ENCODE results near the gene HPS3.
"Not testable (repeated sequence)": the region's sequence is repeated elsewhere in the genome, so short reads cannot be mapped to it uniquely, and the experiment has no call there.

HPS3 gene

DNA sequence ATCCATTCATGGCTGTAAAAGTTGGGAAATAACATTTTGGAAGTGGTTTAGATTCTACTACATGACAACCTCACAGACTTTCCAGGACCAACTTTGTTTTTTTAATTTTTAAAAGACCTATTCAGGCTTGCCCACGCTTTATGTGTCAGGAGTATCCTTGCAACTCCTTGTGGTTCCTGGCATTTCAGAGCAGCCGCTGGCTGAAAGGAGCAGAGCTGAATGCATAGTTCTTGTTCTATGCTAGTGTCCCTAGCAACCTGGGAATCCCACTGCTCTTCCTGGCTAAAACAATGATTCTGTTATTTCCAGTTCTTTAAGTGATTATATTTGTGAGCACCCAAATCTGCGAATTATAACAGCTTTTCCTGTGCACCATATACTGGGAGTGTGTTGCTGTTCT lies 57.3 kb downstream of the HPS3 start:
- no peak for DNase-seq (ENCODE audit: low spot score)

DNA sequence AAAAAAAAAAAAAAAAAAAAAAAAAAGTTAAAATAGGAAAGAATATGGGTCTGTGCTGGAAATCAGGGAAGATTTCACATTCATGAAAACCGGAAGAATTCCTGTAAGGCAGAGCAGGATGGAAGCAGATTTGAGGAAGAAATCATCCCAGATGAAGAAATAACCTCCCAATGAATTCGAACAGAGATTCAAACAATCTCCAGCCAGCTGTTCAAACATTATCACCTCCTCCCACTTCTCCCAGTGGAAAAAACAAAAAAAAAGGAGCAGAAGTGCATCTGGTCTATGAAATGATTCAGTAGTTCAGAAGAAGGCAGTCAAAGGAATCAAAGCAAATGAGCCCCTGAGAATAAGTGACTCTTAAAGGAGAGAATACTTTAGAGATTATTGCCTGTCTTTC lies 59.1 kb downstream of the HPS3 start:
- DNase-seq (ENCODE audit: low spot score): no peak

DNA sequence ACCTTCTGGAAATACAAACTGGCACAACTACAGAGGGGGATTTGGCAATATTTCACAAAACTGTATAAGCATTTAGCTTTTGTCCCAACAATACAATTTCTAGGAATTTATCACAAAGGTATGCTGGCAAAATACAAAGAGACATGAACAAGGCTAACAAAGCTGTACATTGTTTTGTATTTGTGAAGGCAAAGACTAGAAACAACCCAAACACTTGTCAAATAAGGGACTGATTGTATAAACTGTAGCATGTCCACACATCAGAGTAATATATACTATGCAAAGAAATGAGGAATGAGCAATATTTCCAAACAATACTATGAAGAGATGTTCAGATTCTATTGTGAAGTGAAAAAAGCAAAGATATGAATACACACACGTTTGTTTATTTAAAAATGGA lies 65.8 kb downstream of the HPS3 start:
- DNase-seq (ENCODE audit: low spot score): no peak

DNA sequence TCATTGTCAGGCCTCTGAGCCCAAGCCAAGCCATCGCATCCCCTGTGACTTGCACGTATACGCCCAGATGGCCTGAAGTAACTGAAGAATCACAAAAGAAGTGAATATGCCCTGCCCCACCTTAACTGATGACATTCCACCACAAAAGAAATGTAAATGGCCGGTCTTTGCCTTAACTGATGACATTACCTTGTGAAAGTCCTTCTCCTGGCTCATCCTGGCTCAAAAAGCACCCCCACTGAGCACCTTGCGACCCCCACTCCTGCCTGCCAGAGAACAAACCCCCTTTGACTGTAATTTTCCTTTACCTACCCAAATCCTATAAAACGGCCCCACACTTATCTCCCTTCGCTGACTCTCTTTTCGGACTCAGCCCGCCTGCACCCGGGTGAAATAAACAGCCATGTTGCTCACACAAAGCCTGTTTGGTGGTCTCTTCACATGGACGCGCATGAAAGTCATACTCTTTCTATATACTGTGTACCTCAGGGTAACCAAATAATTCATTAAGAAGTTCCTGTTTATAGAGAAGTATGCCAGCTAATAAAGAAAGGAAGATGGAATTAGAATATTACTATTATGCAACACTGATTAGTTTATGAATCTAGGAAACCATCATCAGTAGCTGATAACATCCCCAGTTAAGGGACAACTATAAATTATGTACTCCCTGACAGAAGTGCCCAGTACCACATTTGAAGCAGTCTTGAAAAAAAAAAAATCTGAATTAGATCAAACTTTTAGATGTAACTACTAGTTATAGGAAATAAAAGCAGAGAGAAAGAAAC lies 67.6 kb downstream of the HPS3 start:
- not testable (repeated sequence) for DNase-seq (ENCODE audit: low spot score)

DNA sequence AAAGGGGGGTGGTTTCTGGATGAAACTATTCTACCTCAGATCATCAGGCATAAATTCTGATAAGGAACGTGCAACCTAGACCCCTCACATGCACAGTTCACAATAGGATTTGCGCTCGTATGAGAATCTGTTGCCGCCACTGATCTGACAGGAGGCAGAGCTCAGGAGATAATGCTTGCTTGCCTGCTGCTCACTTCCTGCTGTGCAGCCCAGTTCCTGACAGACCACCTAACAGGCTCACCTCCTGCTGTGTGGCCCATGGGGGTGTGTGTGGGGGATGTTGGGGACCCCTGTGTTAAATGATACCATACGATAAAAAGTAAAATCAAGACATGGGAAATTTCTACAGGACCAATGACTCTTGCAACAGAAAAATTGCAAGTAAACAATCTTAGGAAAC lies 68.2 kb downstream of the HPS3 start:
- DNase-seq (ENCODE audit: low spot score): peak; percentile 13

DNA sequence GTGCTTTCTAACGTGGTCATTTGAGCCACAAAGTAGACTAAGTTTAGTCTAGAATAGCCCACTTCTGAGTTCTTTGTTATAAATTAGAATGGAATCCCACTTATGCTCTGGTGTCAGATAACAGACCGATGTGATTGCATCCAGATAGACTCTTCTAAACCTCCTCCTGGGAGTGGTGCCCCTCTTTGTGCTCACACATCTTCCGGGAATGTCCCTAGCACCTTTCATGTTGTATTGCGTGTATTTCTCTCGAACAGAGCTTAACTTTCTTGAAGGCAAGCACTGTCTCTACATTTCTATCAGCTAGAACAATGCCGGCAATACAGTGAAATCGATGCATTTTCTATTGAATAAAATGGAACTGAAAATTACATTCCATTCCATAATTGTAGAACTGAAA lies 69.2 kb downstream of the HPS3 start:
- DNase-seq (ENCODE audit: low spot score): no peak

DNA sequence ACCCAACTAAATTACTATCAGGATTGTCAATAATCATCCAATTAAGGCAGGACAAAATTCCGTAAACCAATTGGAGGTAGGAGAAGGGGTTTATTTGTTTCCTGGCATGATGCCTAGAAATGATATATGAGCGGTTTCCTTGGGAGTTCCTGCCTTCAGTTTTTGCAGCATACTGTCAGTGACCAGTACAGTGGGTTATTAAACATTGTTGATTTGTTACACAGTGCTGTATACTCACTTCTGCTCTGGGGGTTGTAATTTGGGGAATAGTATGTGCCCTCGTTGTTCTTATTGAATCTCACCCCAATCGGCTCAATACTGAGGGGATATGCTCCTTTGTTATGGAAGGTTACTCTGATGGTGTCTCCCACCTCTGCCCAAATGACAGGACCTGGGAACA lies 70.0 kb downstream of the HPS3 start:
- DNase-seq (ENCODE audit: low spot score): no peak

DNA sequence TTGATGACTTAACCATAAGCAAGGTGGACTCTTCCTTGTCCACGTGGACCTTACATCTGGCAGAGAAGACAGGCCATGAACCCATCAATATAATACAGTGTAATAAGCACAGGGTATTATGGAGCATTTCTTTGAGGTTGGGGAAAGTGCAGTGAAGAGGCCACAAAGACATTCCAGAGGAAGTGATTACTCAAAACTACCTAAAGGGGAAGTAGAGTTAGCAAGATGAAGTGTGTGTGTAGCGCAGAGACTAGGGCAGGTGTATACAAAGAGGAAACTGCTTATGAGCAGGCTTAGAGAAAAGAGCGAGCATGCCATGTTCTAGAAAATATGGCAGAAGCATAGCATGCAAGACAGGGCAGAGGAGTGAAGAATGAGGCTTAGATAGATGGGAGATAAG lies 74.3 kb downstream of the HPS3 start:
- peak; percentile 26 for DNase-seq (ENCODE audit: low spot score)

DNA sequence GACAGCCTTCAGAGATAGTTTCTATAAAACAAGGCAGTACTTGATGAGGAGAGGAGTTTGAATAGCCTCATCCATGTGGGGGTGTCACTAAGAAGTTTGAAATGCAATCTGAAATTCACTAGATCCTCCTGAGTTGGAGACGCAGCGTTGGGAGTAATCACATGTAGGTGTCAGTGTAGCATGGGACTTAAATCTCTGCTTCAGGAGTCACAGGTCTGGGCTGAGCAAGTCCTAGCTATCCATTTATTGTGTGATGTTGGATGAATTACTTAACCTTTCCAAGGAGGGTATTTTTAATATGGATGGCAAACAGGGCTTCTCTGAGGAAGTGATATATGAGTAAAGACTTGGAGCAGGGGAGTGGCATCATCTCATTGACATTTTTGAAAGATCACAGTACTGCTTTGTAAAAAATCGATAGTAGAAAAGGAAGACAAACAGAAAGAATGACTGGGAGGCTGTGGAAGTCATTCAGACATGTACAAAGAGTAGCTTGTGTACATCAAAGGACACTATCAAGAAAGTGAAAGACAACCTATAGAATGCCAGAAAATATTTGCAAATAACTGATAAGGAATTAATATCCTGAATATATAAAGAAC lies 75.1 kb downstream of the HPS3 start:
- no peak for DNase-seq (ENCODE audit: low spot score)

DNA sequence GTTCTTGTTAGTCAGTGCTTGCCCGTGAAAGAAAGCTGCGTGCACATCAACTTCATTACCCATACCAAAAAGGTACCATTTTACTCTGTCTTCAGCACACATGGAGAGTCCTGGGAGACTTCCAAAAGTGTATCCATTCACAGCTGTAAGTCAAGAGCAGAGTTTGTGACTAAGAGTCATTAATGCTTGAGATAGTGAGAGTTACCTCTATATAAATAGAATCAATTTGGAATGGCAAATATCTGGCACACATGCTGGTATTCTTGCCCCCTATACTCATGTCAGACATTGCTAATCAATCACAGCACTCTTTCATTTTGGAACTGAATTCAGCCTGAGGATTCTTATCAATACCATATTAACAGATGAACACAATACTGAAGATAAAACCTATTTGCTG lies 78.0 kb downstream of the HPS3 start:
- DNase-seq (ENCODE audit: low spot score): no peak

DNA sequence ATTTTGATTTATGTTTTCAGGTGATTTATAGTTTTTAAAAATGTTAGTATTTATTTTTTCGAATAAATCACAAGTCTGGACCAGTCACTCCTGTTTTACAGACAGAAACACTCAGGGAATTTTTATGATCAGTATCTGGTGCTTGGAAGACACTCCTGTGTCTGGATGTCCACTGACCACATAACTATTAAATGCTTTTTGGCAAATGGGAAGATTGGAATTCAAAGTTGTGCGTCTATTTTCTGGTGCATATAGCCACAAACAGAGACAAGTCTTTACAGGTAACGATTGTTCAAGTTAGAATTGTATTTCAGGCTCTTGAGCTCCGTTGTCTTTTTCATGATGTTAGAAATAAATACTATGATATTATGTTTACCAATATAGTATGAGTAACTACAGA lies 80.0 kb downstream of the HPS3 start:
- DNase-seq (ENCODE audit: low spot score): no peak

DNA sequence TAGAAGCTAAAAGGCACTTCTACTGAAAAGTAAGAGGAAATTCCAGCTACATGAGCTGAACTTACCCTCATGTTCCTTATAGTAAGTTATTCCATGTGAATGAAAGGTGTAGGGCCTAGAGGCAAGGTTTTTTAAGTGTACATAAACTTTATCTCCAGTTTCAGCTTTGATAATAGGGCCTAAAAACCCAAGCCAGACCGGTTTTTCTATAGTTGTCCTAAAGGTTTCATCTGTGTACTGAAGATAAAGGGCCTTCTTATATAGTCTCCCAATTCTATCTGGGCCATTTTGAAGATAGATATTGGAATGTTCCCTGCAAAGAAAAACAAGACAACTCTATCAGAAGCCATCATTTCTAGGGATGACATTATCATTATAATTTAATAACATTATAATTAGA lies 82.9 kb downstream of the HPS3 start:
- no peak for DNase-seq (ENCODE audit: low spot score)

DNA sequence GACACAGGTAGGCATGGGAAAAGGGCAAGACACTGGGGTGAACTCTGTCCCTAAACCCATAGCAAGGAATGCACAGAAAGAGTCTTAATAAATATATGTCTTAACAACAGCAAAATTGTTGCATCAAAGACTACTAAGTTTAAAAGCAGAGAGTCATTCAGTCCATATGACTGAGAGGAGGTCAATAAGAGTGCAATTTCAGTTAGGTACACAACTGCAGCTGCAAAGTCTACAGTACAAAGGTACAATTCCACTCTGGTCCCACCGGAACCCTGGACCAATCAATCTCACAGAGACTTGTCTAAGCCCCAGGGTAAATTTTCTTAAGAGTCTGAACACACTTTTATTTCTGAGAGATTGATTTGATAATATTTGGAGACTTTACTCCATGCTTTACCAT lies 85.3 kb downstream of the HPS3 start:
- no peak for DNase-seq (ENCODE audit: low spot score)

DNA sequence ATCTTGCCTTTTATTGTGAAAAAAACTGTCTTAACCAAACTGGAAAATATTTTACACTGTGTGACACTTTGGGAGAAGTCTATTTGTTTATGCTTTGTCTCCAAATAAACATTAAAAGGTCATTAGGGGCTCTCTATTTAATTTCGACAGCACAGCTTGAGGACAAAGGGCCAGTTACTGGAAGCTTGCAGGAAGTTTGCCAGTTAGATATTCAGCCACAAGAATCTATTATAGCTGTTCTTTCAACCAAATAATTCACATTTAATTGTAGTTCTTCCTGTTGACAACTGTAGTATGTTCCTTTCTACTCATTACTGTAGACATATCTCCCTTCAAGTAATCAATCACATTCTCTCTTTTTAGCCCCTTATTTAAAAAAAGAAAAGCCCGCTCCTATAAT lies 86.1 kb downstream of the HPS3 start:
- no peak for DNase-seq (ENCODE audit: low spot score)

DNA sequence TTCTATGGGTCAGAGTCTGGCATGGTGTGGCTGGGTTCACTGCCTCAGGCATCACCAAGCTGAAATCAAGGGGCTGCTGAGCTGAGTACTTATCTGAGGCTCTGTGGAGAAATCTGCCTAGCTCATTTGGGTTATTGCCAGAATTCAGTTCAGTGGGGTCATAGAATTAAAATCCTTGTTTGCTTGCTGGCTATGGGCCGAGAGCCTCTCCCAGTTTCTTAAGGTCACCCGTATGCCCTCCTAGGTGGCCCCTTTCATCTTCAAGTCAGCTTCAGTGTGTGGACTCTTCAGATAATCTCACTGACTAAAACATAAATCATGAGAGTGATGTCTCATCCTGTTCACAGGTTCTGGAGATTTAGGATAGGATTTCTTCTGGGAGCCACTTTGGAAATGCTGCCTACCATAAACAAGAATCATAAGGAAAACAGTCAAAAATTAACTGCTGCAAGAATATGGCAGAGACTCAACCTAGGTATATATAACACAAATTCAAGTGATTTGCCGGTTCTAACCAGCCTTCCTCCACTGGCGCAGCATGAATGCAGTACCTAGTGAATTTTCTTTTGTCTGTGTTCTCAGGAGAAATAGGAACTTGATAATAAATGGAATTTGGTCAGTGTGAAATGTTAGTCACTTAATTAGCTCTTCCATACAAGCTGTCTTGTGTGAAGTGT lies 86.9 kb downstream of the HPS3 start:
- DNase-seq (ENCODE audit: low spot score): no peak

DNA sequence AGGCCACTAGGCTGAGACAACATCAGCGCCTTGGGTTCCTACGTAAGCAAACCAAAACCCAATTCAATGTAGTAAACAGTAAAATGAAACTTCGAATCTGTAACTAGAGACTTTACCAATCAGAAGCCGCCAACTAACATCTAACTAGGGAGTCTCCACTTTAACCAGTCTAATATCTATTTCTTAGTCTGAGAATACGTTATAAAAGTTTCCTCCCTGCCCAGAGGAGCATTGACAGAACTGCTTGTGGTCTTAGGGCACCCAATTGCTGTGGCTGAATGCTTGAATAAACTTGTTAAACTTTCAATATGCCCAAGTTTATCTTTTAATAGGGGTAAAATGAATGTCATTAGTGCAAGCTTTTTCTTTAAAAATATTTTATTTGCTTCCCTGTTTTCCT lies 87.9 kb downstream of the HPS3 start:
- DNase-seq (ENCODE audit: low spot score): no peak

DNA sequence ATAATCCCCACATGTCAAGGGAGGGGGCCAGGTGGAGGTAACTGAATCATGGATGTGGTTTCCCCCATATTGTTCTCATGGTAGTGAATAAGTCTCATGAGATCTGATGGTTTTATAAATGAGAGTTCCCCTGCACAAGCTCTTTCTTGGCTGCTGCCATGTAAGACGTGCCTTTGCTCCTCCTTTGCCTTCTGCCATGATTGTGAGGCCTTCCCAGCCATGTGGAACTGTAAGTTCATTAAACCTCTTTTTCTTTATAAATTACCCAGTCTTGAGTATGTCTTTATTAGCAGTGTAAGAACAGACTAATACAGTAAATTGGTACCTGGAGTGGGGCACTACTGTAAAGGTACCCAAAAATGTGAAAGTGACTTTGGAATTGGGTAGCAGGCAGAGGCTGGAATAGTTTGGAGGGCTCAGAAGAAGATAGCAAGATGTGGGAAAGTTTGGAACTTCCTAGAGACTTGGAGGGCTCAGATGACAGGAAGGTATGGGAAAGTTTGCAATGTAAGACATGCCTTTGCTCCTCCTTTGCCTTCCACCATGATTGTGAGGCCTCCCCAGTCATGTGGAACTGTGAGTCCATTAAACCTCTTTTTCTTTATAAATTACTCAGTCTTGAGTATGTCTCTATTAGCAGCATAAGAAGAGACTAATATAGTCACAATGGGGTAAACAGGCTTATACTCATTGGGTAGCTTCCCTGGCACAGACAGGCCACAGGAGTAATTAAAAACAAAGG lies 90.1 kb downstream of the HPS3 start:
- not testable (repeated sequence) for DNase-seq (ENCODE audit: low spot score)

DNA sequence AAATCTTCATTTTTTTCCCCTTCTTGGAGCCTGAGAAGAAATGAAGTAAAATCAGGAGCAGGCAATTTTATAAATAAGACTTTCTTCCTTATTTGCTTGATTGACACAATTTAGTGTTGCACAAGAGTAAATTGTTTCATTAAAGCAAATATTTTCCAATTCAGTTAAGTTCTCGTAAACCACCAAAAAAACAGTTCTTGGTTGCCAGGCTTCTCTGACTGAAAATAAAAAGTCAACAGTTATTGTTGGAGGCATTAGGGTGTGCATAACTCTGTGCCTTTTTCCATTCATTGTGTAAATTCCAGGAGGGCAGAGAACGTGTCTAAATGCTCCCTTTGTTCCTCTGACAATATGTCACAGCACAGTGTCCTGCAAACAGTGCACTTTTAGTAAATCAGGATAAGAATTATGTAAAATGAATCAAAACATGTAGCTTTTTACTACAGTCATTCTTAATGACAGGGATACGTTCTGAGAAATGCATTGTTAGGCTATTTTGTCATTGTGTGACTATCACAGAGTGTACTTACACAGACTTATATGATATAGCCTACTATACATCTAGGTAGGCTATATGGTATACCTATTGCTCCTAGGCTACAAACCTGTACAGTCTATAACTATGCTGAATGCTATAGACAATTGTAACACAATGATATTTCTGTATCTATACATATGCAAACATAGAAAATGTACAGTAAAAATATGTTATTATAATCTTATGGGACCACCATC lies 92.5 kb downstream of the HPS3 start, which contains the start of gene CP:
Gene CP, minus strand, starts transcription at position 47 of the 735 bp plus-strand sequence. Its CDS starts 37 bp downstream, at position 10.
- DNase-seq (ENCODE audit: low spot score): no peak

Measured in NAMALWA (cell line).